PC-9 (cell line): Measurements from ENCODE around the gene RBM17.

Experiments used
- CTCF ChIP-seq: fragments of 200-600 bp; sonication (generic); conservative IDR thresholded peaks from 2 replicates; pipeline ENCODE4 v1.6.1; 2017; ENCODE audit warnings: mixed run types, antibody characterized with exemption, mild to moderate bottlenecking, moderate library complexity
- EZH2 ChIP-seq: fragments of 200-600 bp; sonication (generic); IDR thresholded peaks from 2 replicates; pipeline ENCODE4 v1.8.0; 2017; ENCODE audit warnings: antibody characterized with exemption, low read depth

- TF ChIP-seq CTCF (no peak), EZH2 (no peak)
These were observed 16.5 kb upstream of the RBM17 start for GRCh38 chr10:6072215-6072934.
